Prostate gland (tissue), 2 donors: Measurements from ENCODE around the gene ITGAL.
"Not testable (repeated sequence)": the region's sequence is repeated elsewhere in the genome, so short reads cannot be mapped to it uniquely, and the experiment has no call there.

Experiments
- CTCF ChIP-seq, 4 experiments: fragments of 200-600 bp in 2 of 4; fragments of 450-650 bp in 2 of 4; sonication (generic) in 2 of 4; IDR thresholded peaks; 1 replicate in 3 of 4; 2 replicates in 1 of 4; pipeline ENCODE4 v1.5.1; 2016 to 2019; ENCODE audit warnings: antibody characterized with exemption in 4 of 4, mild to moderate bottlenecking in 2 of 4, moderate library complexity in 2 of 4
- POLR2A ChIP-seq: fragments of 450-650 bp; IDR thresholded peaks from one replicate; pipeline ENCODE4 v1.6.1; 2016; ENCODE audit warnings: antibody characterized with exemption, mild to moderate bottlenecking
- POLR2AphosphoS5 ChIP-seq: sonication (generic); formaldehyde crosslinking; IDR thresholded peaks from one replicate; pipeline ENCODE4 v1.6.1; 2017; ENCODE audit warnings: antibody characterized with exemption

GRCh38 chr16:30522702-30523463, 50.3 kb downstream of the ITGAL start:
- TF ChIP-seq CTCF (IDR thresholded peaks at IDR 0.05); POLR2A; POLR2AphosphoS5: not testable (repeated sequence)
